Measurements from ENCODE around the gene SURF2. TPM values are rescaled to one million over a fixed set of nuclear protein-coding genes. Genes with fewer than 3 reads are reported as not detected.
A peak's percentile ranks its signal among the peaks of the same experiment; 100 is the strongest.
"Not testable (repeated sequence)": the region's sequence is repeated elsewhere in the genome, so short reads cannot be mapped to it uniquely, and the experiment has no call there.

SURF2 gene
- total and polyA plus RNA-seq, 11 donors, result 10.0 to 41.1 (median 14.0) TPM

GRCh38 chr9:133374612-133375115 is 18.3 kb downstream of the SURF2 start:
- peaks cover 3 to 62% (median 50%) of the 10 kb centered on the region in 12 donors for H3K4me1 ChIP-seq
- H3K27ac ChIP-seq, result peak overlapping the region in 10 of 12 donors; percentile 83 to 98 (median 94)

GRCh38 chr9:133375116-133375723 is 18.9 kb downstream of the SURF2 start:
- peak in 1 of 4 donors; percentile 7 for ATAC-seq
- Histone ChIP-seq H3K27ac (peak overlapping the region; percentile 83 to 98 (median 94)), H3K27me3 (no peaks in the 10 kb centered on the region), H3K9me3 (peaks cover 0 to 10% (median 0%) of the 10 kb centered on the region in 12 donors), H3K4me3 (peak overlapping the region; percentile 75 to 100 (median 94)), H3K36me3 (peaks cover 0 to 22% (median 10%) of the 10 kb centered on the region in 9 donors), H3K4me1 (peaks cover 3 to 58% (median 46%) of the 10 kb centered on the region in 12 donors)
- no peak for DNase-seq
- WGBS, 4 donors, result 0 to 1% (median 0%) methylated on average over 5 to 39 of the region's 39 CpGs
- TF ChIP-seq, protein P1, sequence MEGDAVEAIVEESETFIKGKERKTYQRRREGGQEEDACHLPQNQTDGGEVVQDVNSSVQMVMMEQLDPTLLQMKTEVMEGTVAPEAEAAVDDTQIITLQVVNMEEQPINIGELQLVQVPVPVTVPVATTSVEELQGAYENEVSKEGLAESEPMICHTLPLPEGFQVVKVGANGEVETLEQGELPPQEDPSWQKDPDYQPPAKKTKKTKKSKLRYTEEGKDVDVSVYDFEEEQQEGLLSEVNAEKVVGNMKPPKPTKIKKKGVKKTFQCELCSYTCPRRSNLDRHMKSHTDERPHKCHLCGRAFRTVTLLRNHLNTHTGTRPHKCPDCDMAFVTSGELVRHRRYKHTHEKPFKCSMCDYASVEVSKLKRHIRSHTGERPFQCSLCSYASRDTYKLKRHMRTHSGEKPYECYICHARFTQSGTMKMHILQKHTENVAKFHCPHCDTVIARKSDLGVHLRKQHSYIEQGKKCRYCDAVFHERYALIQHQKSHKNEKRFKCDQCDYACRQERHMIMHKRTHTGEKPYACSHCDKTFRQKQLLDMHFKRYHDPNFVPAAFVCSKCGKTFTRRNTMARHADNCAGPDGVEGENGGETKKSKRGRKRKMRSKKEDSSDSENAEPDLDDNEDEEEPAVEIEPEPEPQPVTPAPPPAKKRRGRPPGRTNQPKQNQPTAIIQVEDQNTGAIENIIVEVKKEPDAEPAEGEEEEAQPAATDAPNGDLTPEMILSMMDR (IDR thresholded peaks at IDR 0.05), result no peak
- TF ChIP-seq POLR2A (IDR thresholded peaks at IDR 0.05), result no peak
- intact Hi-C loops (cut with DNase I), result loop anchor here in 3 of 10 donors (2.0 to 5.0 kb wide), 3 partner anchors 38 to 42 kb away; partner anchors contain the start of genes SURF6 (in 3 of the 3) and REXO4 (in 1 of the 3)

More at GRCh38 chr9:133374612-133375115, 18.3 kb downstream of the SURF2 start:
- WGBS, 4 donors, result 23 to 36% (median 29%) methylated on average over 12 of the region's 12 CpGs
- ATAC-seq (no peak), DNase-seq (no peak)
- Histone ChIP-seq H3K4me3 (peak overlapping the region; percentile 75 to 100 (median 94)), H3K27me3 (no peaks in the 10 kb centered on the region), H3K9me3 (peaks cover 0 to 10% (median 0%) of the 10 kb centered on the region in 12 donors), H3K36me3 (peaks cover 0 to 27% (median 15%) of the 10 kb centered on the region in 9 donors)
- intact Hi-C loops (cut with DNase I), result loop anchor here in 3 of 10 donors (2.0 to 5.0 kb wide), 3 partner anchors 37 to 43 kb away; partner anchors contain the start of genes SURF6 (in 3 of the 3) and REXO4 (in 1 of the 3)
- TF ChIP-seq POLR2A (IDR thresholded peaks at IDR 0.05), result no peak
- TF ChIP-seq, protein P1 (IDR thresholded peaks at IDR 0.05), result no peak

DNA sequence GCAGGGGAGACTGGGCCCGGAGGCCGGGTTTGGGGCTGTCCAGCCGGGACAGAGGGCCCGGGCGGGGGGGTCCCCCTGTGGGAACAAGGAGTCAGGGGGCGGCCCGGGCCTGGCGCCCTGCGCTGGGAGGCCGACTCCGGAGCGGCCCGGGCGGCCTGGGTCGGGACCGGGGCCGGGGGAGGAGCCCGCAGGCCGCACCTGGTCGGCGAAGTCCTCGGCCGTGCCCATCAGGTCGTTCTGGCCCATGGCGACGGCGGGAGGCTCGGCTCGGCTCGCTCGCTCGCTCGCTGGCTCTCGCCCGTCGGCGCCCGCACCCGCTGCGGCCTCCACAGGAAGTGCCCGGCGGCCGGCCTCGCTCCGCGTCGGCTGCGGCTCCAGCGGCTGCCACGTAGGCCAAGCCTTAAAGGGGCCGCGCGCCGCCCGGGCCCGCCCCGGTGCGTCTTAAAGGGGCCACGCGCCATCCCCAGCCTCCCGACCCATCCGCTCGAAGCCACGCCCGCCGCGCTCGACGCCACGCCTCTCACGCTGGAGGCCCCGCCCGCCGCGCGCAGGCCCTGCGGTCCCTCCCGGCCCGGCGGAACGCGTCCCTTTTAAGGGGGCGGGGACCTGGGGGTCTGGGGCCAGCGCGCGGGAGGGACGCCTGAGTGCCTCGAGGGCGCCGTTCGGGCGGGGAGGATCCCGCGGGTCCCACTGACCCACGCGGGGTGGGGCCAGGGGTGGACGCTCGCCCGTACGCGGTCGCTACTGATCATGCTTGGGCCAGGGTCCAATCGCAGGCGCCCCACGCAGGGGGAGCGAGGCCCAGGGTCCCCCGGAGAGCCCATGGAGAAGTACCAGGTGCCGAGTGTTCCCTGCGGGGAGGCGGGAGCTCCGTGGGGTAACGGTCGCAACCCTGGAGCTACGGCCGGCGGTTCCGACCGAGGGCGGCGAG is 19.6 kb downstream of the SURF2 start, which contains the start of the genes STKLD1 and SURF4:
Gene STKLD1, plus strand, starts transcription at position 643 of the 931 bp plus-strand sequence. Its CDS starts 108 bp downstream, at position 751.
Gene SURF4, minus strand, starts transcription at position 337 of the 931 bp plus-strand sequence. Its CDS starts 91 bp downstream, at position 246.
- peaks cover 3 to 50% (median 39%) of the 10 kb centered on the region in 12 donors for H3K4me1 ChIP-seq
- peak in 1 of 2 donors; percentile 94 for TF ChIP-seq POLR2A (IDR thresholded peaks at IDR 0.05)
- TF ChIP-seq, protein P1 (IDR thresholded peaks at IDR 0.05), result peak in 2 of 12 donors; percentile 4 to 11
- H3K4me3 ChIP-seq, result peak within 1 kb of the TSS; percentile 75 to 100 (median 94)
- 0 to 1% (median 0%) methylated on average over 16 to 120 of the region's 120 CpGs for WGBS, 4 donors
- no peaks in the 10 kb centered on the region for H3K27me3 ChIP-seq
- H3K27ac ChIP-seq, result peak within 1 kb of the TSS; percentile 83 to 98 (median 94)
- H3K36me3 ChIP-seq, result peaks cover 0 to 14% (median 5%) of the 10 kb centered on the region in 9 donors
- H3K9me3 ChIP-seq, result peaks cover 0 to 10% (median 0%) of the 10 kb centered on the region in 12 donors
- DNase-seq, result peak; percentile 95 to 99 (median 97)
- ATAC-seq, result peak; percentile 94 to 98 (median 98)
- intact Hi-C loops (cut with DNase I), result loop anchor here in 5 of 10 donors (1.0 to 5.0 kb wide), 7 partner anchors 19 to 83 kb away; partner anchors contain the start of genes SURF6 (in 4 of the 5), CACFD1 (in 1 of the 5), MED22 (in 1 of the 5) and REXO4 (in 1 of the 5)

DNA sequence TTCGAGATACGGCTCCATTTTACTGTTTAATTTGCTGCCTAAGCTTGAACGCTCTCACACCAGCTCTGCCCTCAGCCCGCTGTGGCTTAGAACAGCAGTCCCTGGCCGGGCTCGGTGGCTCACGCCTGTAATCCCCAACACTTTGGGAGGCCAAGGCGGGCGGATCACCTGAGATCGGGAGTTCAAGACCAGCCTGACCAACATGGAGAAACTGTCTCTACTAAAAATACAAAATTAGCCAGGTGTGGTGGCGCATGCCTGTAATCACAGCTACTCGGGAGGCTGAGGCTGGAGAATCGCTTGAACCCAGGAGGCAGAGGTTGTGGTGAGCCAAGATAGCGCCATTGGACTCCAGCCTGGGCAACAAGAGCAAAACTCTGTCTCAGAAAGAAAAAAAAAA is 20.9 kb downstream of the SURF2 start:
- intact Hi-C loops (cut with DNase I), result loop anchor here in 4 of 10 donors (2.0 to 5.0 kb wide), 5 partner anchors 20 to 82 kb away; partner anchors contain the start of genes SURF6 (in 2 of the 4), CACFD1 (in 1 of the 4), MED22 (in 1 of the 4) and REXO4 (in 1 of the 4)

More for the DNA sequence above, 20.9 kb downstream of the SURF2 start:
- H3K27me3 ChIP-seq, DNase-seq, H3K9me3 ChIP-seq, H3K27ac ChIP-seq, H3K4me3 ChIP-seq, ATAC-seq: not testable (repeated sequence)
- peaks cover 0 to 12% (median 5%) of the 10 kb centered on the region in 9 donors for H3K36me3 ChIP-seq
- peaks cover 0 to 37% (median 26%) of the 10 kb centered on the region in 12 donors for H3K4me1 ChIP-seq
- 93 to 95% (median 94%) methylated on average over 14 of the region's 14 CpGs for WGBS, 4 donors

Measured in heart left ventricle (tissue), 16 donors.